Panc1 (cell line): ENCODE measurements around the gene OR5V1. TPM values are rescaled to one million over a fixed set of nuclear protein-coding genes. Genes with fewer than 3 reads are reported as not detected.

Experiments
- ATAC-seq: fragments of 200-7000 bp; cut with Tn5 transposase; 2 replicates; pipeline ENCODE4 v1.9.1; 2020; ENCODE audit warnings: mild to moderate bottlenecking, moderate library complexity
- BruUV-seq: library from RNA; stranded (reverse); fragments of 400-500 nt; replicated peaks from 2 replicates; lab custom pipeline; 2021; lab: Mats Ljungman, UMichigan
- CTCF ChIA-PET: fragments of 300-600 bp; sonication (Branson Sonifier 250); formaldehyde crosslinking; loops from one replicate; lab custom pipeline; 2022; ENCODE audit warnings: antibody characterized with exemption; lab: Charles Lee
- POLR2A ChIA-PET: fragments of 300-600 bp; sonication (Branson Sonifier 250); formaldehyde crosslinking; loops from one replicate; lab custom pipeline; 2022; ENCODE audit warnings: antibody characterized with exemption; lab: Charles Lee
- DNase-seq: peaks from one replicate; pipeline ENCODE4 v3.0.0-alpha.2; 2010; ENCODE audit warnings: low read depth, low spot score
- H3K27ac ChIP-seq: 2 replicates; pipeline ENCODE4 v1.5.1; 2011; ENCODE audit warnings: mild to moderate bottlenecking, low read length, inconsistent platforms
- H3K27me3 ChIP-seq: fragments of 200-500 bp; sonication (Bioruptor generic); 2 replicates; pipeline ENCODE4 v1.6.0; 2014; ENCODE audit warnings: low read length, inconsistent platforms; ENCODE audit not compliant: control insufficient read depth, insufficient read depth
- H3K36me3 ChIP-seq: fragments of 200-500 bp; sonication (Bioruptor generic); 2 replicates; pipeline ENCODE4 v1.5.1; 2014; ENCODE audit warnings: inconsistent platforms, mild to moderate bottlenecking, low read length, moderate library complexity; ENCODE audit not compliant: control insufficient read depth, insufficient read depth
- H3K4me1 ChIP-seq: 2 replicates; pipeline ENCODE4 v1.5.1; 2011; ENCODE audit warnings: inconsistent platforms, mild to moderate bottlenecking, low read length, moderate library complexity; ENCODE audit not compliant: control insufficient read depth, insufficient read depth
- H3K4me3 ChIP-seq, 2 experiments: 2 replicates each; pipeline ENCODE4 v1.5.1; 2011 to 2012; ENCODE audit warnings: low read depth in 2 of 2, low read length in 2 of 2, mild to moderate bottlenecking in 2 of 2, inconsistent platforms in 1 of 2, moderate library complexity in 1 of 2
- H3K9me3 ChIP-seq: fragments of 200-500 bp; sonication (Bioruptor generic); 2 replicates; pipeline ENCODE4 v1.5.1; 2014; ENCODE audit warnings: low read depth, mild to moderate bottlenecking, inconsistent platforms, low read length, moderate library complexity; ENCODE audit not compliant: control insufficient read depth, insufficient read depth
- POLR2AphosphoS5 ChIP-seq: IDR thresholded peaks from 2 replicates; pipeline ENCODE4 v1.6.1; 2012; ENCODE audit warnings: mild to moderate bottlenecking, low read depth, low read length, moderate library complexity
- SIN3A ChIP-seq: IDR thresholded peaks from 2 replicates; pipeline ENCODE4 v1.6.1; 2012; ENCODE audit warnings: low read depth, mild to moderate bottlenecking, low read length, moderate library complexity, borderline replicate concordance; ENCODE audit not compliant: insufficient read depth
- TCF7L2 ChIP-seq: IDR thresholded peaks from 2 replicates; pipeline ENCODE4 v1.6.1; 2011; ENCODE audit warnings: mild to moderate bottlenecking, low read depth, low read length, inconsistent platforms
- in situ Hi-C: cut with HindIII; loops from 2 replicates; pipeline ENCODE4 v1.10.0; 2016; ENCODE audit warnings: low sequenced_read_pairs, low pct_unique_long_range_greater_than_20kb
- intact Hi-C: fragments of 100-400 bp; cut with micrococcal nuclease; formaldehyde crosslinking; loops from one replicate; pipeline ENCODE4 v1.10.0; 2022; ENCODE audit not compliant: unreplicated experiment
- total RNA-seq: library from RNA; stranded (reverse); gene quantifications from one replicate; pipeline ENCODE4 v1.2.1, GENCODE V29; 2021; ENCODE audit not compliant: unreplicated experiment
- TF ChIP-seq, protein P1 (sequence below): fragments of 450-650 bp; IDR thresholded peaks from 2 replicates; pipeline ENCODE4 v1.5.1; 2017; ENCODE audit warnings: mild to moderate bottlenecking
- TF ChIP-seq, protein P2 (sequence below), 2 experiments: IDR thresholded peaks; 2 replicates each; pipeline ENCODE4 v1.6.1; 2011 to 2012; ENCODE audit warnings: low read depth in 2 of 2, control low read depth in 1 of 2, low read length in 1 of 2, mild to moderate bottlenecking in 1 of 2, moderate library complexity in 1 of 2; ENCODE audit not compliant: insufficient read depth in 1 of 2

OR5V1 gene
- total RNA-seq, 1 experiment from 2014 or later = not detected

- Histone ChIP-seq H3K4me3 (no peak overlapping the region), H3K4me1 (no peaks in the 10 kb centered on the region), H3K36me3 (no peaks in the 10 kb centered on the region), H3K27me3 (no peaks in the 10 kb centered on the region; the same call in 1 of the 2 replicates), H3K9me3 (no peaks in the 10 kb centered on the region), H3K27ac (no peak overlapping the region)
- ChIA-PET CTCF (no interaction called here), POLR2A (no interaction called here)
- intact Hi-C loops = no loop called here
- ATAC-seq = no peak
- in situ Hi-C loops = no loop called here
- no TSS peak for BruUV-seq
- TF ChIP-seq, protein P1, sequence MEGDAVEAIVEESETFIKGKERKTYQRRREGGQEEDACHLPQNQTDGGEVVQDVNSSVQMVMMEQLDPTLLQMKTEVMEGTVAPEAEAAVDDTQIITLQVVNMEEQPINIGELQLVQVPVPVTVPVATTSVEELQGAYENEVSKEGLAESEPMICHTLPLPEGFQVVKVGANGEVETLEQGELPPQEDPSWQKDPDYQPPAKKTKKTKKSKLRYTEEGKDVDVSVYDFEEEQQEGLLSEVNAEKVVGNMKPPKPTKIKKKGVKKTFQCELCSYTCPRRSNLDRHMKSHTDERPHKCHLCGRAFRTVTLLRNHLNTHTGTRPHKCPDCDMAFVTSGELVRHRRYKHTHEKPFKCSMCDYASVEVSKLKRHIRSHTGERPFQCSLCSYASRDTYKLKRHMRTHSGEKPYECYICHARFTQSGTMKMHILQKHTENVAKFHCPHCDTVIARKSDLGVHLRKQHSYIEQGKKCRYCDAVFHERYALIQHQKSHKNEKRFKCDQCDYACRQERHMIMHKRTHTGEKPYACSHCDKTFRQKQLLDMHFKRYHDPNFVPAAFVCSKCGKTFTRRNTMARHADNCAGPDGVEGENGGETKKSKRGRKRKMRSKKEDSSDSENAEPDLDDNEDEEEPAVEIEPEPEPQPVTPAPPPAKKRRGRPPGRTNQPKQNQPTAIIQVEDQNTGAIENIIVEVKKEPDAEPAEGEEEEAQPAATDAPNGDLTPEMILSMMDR = peak; percentile 16; the same call in 1 of the 2 replicates
- no peak for TF ChIP-seq TCF7L2
- no peak for DNase-seq
These were observed 7.3 kb upstream of the OR5V1 start for GRCh38 chr6:29376003-29376402.

DNA sequence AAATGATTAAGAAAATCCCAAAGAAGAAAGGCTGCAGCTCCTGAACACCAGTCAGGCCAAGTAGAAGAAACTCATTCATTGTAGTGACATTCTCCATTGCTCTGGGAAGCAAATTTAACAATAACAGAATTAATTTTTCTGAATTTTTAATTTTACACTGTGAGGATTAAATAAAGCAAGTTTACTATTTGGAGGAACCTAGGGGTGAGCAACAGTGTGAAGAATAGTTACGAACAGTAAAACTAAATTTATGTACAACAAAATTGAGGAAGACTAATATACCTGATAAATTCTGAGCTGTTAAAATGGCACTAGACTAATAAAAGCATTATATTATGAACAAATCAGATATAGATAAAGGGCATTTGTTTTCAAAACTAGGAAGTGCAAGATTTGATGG lies 6.5 kb upstream of the OR5V1 start, which contains the start of gene OR12D3:
OR12D3 (minus strand) TSS at position 101 of the 400 bp plus-strand sequence; CDS start at position 97, 4 bp downstream.
- H3K27ac ChIP-seq = no peak within 1 kb of the TSS
- H3K4me1 ChIP-seq = no peaks in the 10 kb centered on the region
- ChIA-PET CTCF (no interaction called here), POLR2A (no interaction called here)
- no peaks in the 10 kb centered on the region; the same call in 1 of the 2 replicates for H3K27me3 ChIP-seq
- H3K4me3 ChIP-seq = no peak within 1 kb of the TSS
- no TSS peak for BruUV-seq
- in situ Hi-C loops = no loop called here
- H3K9me3 ChIP-seq = no peaks in the 10 kb centered on the region
- no peaks in the 10 kb centered on the region for H3K36me3 ChIP-seq
- ATAC-seq = no peak
- DNase-seq = no peak
- intact Hi-C loops = no loop called here
- TF ChIP-seq, protein P2, sequence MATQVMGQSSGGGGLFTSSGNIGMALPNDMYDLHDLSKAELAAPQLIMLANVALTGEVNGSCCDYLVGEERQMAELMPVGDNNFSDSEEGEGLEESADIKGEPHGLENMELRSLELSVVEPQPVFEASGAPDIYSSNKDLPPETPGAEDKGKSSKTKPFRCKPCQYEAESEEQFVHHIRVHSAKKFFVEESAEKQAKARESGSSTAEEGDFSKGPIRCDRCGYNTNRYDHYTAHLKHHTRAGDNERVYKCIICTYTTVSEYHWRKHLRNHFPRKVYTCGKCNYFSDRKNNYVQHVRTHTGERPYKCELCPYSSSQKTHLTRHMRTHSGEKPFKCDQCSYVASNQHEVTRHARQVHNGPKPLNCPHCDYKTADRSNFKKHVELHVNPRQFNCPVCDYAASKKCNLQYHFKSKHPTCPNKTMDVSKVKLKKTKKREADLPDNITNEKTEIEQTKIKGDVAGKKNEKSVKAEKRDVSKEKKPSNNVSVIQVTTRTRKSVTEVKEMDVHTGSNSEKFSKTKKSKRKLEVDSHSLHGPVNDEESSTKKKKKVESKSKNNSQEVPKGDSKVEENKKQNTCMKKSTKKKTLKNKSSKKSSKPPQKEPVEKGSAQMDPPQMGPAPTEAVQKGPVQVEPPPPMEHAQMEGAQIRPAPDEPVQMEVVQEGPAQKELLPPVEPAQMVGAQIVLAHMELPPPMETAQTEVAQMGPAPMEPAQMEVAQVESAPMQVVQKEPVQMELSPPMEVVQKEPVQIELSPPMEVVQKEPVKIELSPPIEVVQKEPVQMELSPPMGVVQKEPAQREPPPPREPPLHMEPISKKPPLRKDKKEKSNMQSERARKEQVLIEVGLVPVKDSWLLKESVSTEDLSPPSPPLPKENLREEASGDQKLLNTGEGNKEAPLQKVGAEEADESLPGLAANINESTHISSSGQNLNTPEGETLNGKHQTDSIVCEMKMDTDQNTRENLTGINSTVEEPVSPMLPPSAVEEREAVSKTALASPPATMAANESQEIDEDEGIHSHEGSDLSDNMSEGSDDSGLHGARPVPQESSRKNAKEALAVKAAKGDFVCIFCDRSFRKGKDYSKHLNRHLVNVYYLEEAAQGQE (IDR thresholded peaks at IDR 0.05; ENCODE audit: insufficient read depth in 1 of 2, low read depth in 2 of 2, low read length in 1 of 2) = no peak
- TF ChIP-seq, protein P1 = no peak
- no peak for TF ChIP-seq POLR2AphosphoS5
- TF ChIP-seq SIN3A = no peak
- TF ChIP-seq TCF7L2 = no peak
